Calu3 (cell line): ENCODE data around the gene FGGY. TPM values are rescaled to one million over a fixed set of nuclear protein-coding genes. Genes with fewer than 3 reads are reported as not detected.
A peak's percentile ranks its signal among the peaks of the same experiment; 100 is the strongest.

Experiments used
- BruUV-seq: library from RNA; stranded (reverse); fragments of 400-500 nt; replicated peaks from 2 replicates; lab custom pipeline; 2021; lab: Mats Ljungman, UMichigan
- CTCF ChIA-PET: fragments of 300-600 bp; sonication (Branson Sonifier 250); formaldehyde crosslinking; loops from one replicate; lab custom pipeline; 2022; ENCODE audit warnings: antibody characterized with exemption; lab: Charles Lee
- DNase-seq: peaks from one replicate; pipeline ENCODE4 v3.0.0; 2022
- H3K27ac Mint-ChIP-seq: one replicate; pipeline ENCODE4 v1.8.0; 2022; ENCODE audit warnings: mixed read lengths; ENCODE audit not compliant: unreplicated experiment
- H3K27me3 Mint-ChIP-seq: one replicate; pipeline ENCODE4 v1.8.0; 2022; ENCODE audit warnings: mixed read lengths; ENCODE audit not compliant: unreplicated experiment
- H3K36me3 Mint-ChIP-seq: one replicate; pipeline ENCODE4 v1.8.0; 2022; ENCODE audit warnings: mild to moderate bottlenecking, moderate library complexity, mixed read lengths; ENCODE audit not compliant: insufficient read depth, unreplicated experiment
- H3K4me1 Mint-ChIP-seq: one replicate; pipeline ENCODE4 v1.8.0; 2022; ENCODE audit warnings: mild to moderate bottlenecking, low read depth, mixed read lengths; ENCODE audit not compliant: unreplicated experiment
- H3K4me3 Mint-ChIP-seq: one replicate; pipeline ENCODE4 v1.8.0; 2022; ENCODE audit warnings: mild to moderate bottlenecking, low read depth, moderate library complexity, mixed read lengths; ENCODE audit not compliant: unreplicated experiment
- H3K9me3 Mint-ChIP-seq: one replicate; pipeline ENCODE4 v1.8.0; 2022; ENCODE audit warnings: low read depth, mixed read lengths; ENCODE audit not compliant: unreplicated experiment
- CTCF ChIP-seq: fragments of 200-600 bp; IDR thresholded peaks from one replicate; pipeline ENCODE4 v1.8.0; 2022; ENCODE audit warnings: antibody characterized with exemption; ENCODE audit not compliant: unreplicated experiment
- intact Hi-C: fragments of 100-400 bp; cut with micrococcal nuclease; formaldehyde crosslinking; loops from one replicate; pipeline ENCODE4 v1.10.0; 2022; ENCODE audit not compliant: unreplicated experiment
- total RNA-seq: library from RNA; stranded (reverse); gene quantifications from 2 replicates; pipeline ENCODE4 v1.2.3, GENCODE V29; 2022

FGGY gene
- total RNA-seq, 1 experiment from 2014 or later = 11.1 TPM

GRCh38 chr1:59293206-59293605, 3.7 kb upstream of the FGGY start:
- DNase-seq = no peak
- intact Hi-C loops = loop anchor here (10.0 kb wide), 3 partner anchors 148 to 478 kb away; no protein-coding TSS in a partner anchor
- CTCF ChIA-PET = no interaction called here
- Mint-ChIP-seq H3K4me1 (peaks cover 31% of the 10 kb centered on the region), H3K27me3 (no peaks in the 10 kb centered on the region), H3K9me3 (no peaks in the 10 kb centered on the region), H3K4me3 (no peak overlapping the region), H3K36me3 (peaks cover 23% of the 10 kb centered on the region), H3K27ac (no peak overlapping the region)
- no TSS peak for BruUV-seq
- TF ChIP-seq CTCF = no peak

- DNase-seq = no peak
- no peaks in the 10 kb centered on the region for H3K9me3 Mint-ChIP-seq
- peaks cover 37% of the 10 kb centered on the region for H3K4me1 Mint-ChIP-seq
- CTCF ChIA-PET = no interaction called here
- no peak overlapping the region for H3K27ac Mint-ChIP-seq
- peaks cover 23% of the 10 kb centered on the region for H3K36me3 Mint-ChIP-seq
- no peak overlapping the region for H3K4me3 Mint-ChIP-seq
- intact Hi-C loops = loop anchor here (10.0 kb wide), 3 partner anchors 149 to 479 kb away; no protein-coding TSS in a partner anchor
- no peak for TF ChIP-seq CTCF
- no TSS peak for BruUV-seq
- no peaks in the 10 kb centered on the region for H3K27me3 Mint-ChIP-seq
Observed at GRCh38 chr1:59293849-59294248, 3.0 kb upstream of the FGGY start.

GRCh38 chr1:59294423-59294822, 2.5 kb upstream of the FGGY start:
- no peak overlapping the region for H3K27ac Mint-ChIP-seq
- H3K9me3 Mint-ChIP-seq = no peaks in the 10 kb centered on the region
- BruUV-seq = no TSS peak
- H3K27me3 Mint-ChIP-seq = no peaks in the 10 kb centered on the region
- H3K4me3 Mint-ChIP-seq = no peak overlapping the region
- H3K4me1 Mint-ChIP-seq = peaks cover 40% of the 10 kb centered on the region
- intact Hi-C loops = loop anchor here (10.0 kb wide), 3 partner anchors 150 to 480 kb away; no protein-coding TSS in a partner anchor
- TF ChIP-seq CTCF = no peak
- CTCF ChIA-PET = no interaction called here
- peaks cover 23% of the 10 kb centered on the region for H3K36me3 Mint-ChIP-seq
- DNase-seq = no peak

- DNase-seq = no peak
- TF ChIP-seq CTCF = no peak
- no TSS peak for BruUV-seq
- peaks cover 23% of the 10 kb centered on the region for H3K36me3 Mint-ChIP-seq
- peak overlapping the region; percentile 76 for H3K4me3 Mint-ChIP-seq
- H3K27ac Mint-ChIP-seq = peak overlapping the region; percentile 71
- no peaks in the 10 kb centered on the region for H3K27me3 Mint-ChIP-seq
- H3K4me1 Mint-ChIP-seq = peaks cover 31% of the 10 kb centered on the region
- intact Hi-C loops = loop anchor here (1.0 to 10.0 kb wide), 9 partner anchors 137 to 512 kb away; no protein-coding TSS in a partner anchor
- H3K9me3 Mint-ChIP-seq = peaks cover 3% of the 10 kb centered on the region
- CTCF ChIA-PET = interaction anchor here (0.8 to 2.0 kb wide), 3 partner anchors 9 to 512 kb away, joined by 3 to 5 read pairs (median 3); partner anchors contain the start of gene JUN
Observed at GRCh38 chr1:59295618-59296017, 1.3 kb upstream of the FGGY start.
